Caki2 (cell line): ENCODE measurements around the gene TRIM71. TPM values are rescaled to one million over a fixed set of nuclear protein-coding genes. Genes with fewer than 3 reads are reported as not detected.
"Not testable (repeated sequence)": the region's sequence is repeated elsewhere in the genome, so short reads cannot be mapped to it uniquely, and the experiment has no call there.

Experiments
- DNase-seq: peaks from one replicate; pipeline ENCODE4 v3.0.0-alpha.2; 2015; ENCODE audit warnings: low read depth
- in situ Hi-C: cut with HindIII; loops from 2 replicates; pipeline ENCODE4 v1.10.0; 2016; ENCODE audit warnings: low sequenced_read_pairs, low pct_unique_long_range_greater_than_20kb, mixed read lengths
- total RNA-seq: library from RNA; depleted of rRNA; stranded (reverse); fragments of >200 nt; shearing (Covaris generic); gene quantifications from 2 replicates; pipeline ENCODE4 v1.2.3, GENCODE V29; 2014; ENCODE audit warnings: low replicate concordance

The TRIM71 gene
- total RNA-seq, 1 experiment from 2014 or later: not detected

- DNase-seq: no peak
- in situ Hi-C loops: no loop called here
These were observed 21.9 kb downstream of the TRIM71 start for GRCh38 chr3:32839714-32840085.

GRCh38 chr3:32840086-32840841 lies 22.5 kb downstream of the TRIM71 start:
- in situ Hi-C loops: no loop called here
- no peak for DNase-seq

GRCh38 chr3:32841341-32841740 lies 23.5 kb downstream of the TRIM71 start:
- in situ Hi-C loops: no loop called here
- DNase-seq: no peak

GRCh38 chr3:32841867-32842470 lies 24.2 kb downstream of the TRIM71 start:
- DNase-seq: no peak
- in situ Hi-C loops: no loop called here

DNA sequence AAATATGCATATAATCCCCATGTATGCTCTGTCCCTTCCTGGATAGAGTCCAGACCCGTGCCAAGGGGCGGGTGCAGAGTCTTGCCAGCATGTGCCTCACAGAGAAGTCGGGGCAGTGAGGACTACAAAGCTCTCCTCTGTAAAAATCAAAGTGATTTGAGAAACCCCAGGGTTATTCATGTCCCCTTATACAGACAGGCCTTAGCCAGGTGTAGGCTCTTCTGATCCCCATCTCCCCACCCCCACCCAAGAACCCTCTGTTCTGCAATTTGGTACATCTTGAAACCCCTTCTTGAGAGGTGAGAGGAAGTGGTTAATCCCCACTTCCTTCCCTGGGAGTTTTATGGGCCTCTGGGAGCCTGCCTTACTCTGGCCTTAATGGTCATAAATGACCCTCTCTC lies 24.7 kb downstream of the TRIM71 start:
- no peak for DNase-seq
- in situ Hi-C loops: no loop called here

GRCh38 chr3:32842987-32843386 lies 25.2 kb downstream of the TRIM71 start:
- in situ Hi-C loops: no loop called here

GRCh38 chr3:32843510-32844321 lies 25.9 kb downstream of the TRIM71 start:
- in situ Hi-C loops: no loop called here
- DNase-seq: no peak

More at GRCh38 chr3:32842987-32843386, 25.2 kb downstream of the TRIM71 start:
- no peak for DNase-seq

DNA sequence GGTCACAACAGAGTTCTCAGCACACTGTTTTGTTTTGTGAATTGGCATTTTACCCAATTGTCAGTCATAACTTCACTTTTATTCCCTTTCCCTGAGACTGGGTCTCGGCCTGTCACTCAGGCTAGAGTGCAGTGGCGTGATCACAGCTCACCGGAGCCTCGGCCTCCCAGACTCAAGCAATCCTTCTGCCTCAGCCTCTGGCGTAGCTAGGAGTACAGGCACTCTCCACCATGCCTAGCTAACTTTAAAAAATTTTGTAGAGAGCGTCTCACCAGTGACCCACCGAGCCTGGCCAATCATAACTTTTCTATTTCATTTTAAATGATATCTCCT lies 26.5 kb downstream of the TRIM71 start:
- no peak for DNase-seq
- in situ Hi-C loops: no loop called here

DNA sequence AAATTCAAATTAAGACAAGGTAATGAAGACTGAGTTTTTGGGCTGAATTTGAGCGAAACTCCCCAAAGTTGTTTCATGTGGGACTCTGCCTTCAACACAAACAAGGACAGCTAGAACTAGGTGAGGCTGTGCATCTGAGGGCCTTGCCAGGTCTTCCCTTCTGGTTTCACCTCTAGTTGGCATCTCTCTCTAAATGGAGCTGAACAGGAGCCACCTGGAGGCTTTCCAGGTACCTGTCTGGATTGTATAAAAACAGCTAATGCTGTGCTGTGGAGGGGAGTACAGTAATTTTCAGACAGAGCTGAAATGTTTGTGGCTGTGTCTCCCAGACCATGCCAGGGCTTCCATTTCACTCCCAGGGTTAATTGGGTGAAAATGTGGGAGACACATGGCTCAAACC lies 27.1 kb downstream of the TRIM71 start:
- in situ Hi-C loops: no loop called here
- no peak for DNase-seq

- DNase-seq, in situ Hi-C loops: not testable (repeated sequence)
These were observed 27.7 kb downstream of the TRIM71 start for GRCh38 chr3:32845546-32845945.

- in situ Hi-C loops: not testable (repeated sequence)
These were observed 29.2 kb downstream of the TRIM71 start for GRCh38 chr3:32847045-32847444.

DNA sequence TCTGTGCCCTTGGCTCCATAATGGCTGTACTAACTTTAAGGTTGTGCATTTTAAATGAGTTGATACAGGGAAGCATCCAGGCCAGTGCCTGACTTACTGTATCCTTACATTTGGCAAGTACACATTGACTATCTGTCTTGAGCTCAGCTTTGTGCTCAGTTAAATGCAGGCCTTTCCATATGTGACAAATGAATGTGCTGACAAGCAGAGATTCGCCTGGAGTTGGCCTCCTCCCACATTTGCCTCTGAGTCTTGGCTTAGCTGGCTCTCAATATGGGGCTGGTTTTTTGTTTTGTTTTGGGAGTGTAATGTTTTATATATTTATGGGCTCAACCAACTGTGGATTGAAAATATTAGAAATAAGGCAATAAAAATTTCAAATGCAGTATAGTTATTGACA lies 29.7 kb downstream of the TRIM71 start:
- in situ Hi-C loops: no loop called here
- no peak for DNase-seq

More at GRCh38 chr3:32847045-32847444, 29.2 kb downstream of the TRIM71 start:
- not testable (repeated sequence) for DNase-seq

DNA sequence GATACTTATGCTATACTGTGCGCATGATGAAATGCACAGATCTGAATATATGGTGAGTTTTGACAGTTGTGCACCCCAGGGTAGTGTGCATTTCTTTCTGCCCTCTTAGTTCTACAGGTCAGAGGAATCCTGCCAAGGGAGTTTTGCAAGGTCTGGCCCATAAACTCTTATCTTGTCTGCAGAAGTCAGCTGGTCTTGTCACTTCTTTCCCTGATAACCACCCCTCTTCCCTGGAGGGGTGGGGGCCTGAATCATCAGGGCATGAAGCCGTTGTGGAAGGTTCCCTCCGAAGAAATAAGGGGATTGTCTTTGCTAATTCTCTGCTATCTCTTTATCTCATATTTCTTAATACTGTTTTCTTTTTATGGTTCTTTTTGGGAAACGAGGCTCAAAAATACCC lies 30.4 kb downstream of the TRIM71 start:
- no peak for DNase-seq
- in situ Hi-C loops: no loop called here

DNA sequence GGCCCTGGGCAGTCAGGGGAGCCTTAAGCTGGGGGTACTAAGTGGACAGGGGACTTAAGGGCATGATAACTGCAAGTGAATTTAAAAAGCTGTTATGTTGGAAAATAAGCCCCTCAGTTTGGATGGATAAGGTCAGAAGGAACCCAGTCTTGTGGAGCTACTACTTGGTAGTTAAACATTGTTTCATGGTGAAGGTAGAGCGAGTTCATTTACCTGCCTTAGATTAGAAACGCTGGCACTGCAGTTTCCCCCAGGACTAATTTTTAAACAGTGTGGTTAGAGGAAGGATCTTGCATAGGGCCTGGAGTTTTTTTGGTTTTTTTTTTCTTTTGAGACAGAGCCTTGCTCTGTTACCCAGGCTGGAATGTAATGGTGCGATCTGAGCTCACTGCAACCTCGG lies 31.2 kb downstream of the TRIM71 start:
- no peak for DNase-seq
- in situ Hi-C loops: no loop called here

DNA sequence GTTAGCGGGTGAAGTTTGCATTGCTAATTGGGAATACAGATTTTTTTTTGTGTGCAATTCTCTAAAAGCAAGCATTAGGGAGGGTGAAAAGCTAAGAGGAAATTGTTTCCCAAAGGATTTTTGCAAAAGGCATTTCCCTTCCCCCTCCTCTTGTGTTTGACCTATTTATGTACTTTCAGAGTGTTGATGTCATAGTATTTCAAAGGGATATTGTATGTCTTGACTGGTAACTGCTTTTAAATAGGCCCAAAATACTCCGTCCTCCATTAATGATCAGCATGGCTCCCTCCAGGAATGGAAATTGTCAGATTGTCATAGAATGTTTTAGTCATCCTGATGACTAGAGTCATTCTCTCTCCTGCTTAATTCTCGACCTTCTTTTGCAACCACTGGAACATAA lies 32.4 kb downstream of the TRIM71 start:
- in situ Hi-C loops: no loop called here

DNA sequence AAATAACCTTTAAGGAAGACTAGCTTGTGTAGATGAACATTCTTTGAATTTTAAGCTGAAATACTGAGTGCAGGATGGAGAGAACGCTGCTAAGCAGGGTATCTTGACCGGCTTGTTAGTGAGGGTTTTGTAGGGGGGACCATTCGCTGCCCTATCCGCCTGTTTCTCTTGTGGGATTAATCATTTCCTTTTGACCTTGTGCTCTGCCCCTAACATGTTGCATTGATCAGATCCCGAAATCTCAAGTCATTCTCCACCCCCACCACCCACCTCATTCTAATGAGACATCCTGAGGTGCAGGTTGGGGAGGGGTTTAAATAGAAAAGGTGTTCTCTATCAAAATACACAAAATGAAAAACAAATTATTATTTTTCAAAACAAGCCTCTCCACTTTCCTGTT lies 32.8 kb downstream of the TRIM71 start:
- no peak for DNase-seq
- in situ Hi-C loops: no loop called here

More for the DNA sequence above, 32.4 kb downstream of the TRIM71 start:
- DNase-seq: no peak

DNA sequence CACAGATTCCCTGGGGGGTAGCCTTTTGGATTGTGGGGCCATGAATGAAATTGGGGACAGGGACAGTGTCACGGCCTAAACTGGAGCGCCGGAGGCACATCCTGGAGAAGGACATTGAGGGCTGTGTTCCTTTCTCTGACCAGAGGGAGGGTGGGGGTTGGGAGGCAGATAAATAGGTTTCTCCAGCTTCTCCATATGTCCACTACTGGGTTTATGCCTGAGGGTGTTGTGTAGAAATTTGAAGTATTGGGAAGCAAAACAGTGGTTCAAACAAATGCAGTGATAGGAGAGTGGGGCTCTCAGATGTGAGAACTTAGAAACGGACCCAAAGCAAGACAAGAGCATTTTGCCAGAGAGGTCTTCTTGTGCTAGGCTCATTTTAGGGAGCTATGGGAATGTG lies 34.3 kb downstream of the TRIM71 start:
- no peak for DNase-seq
- in situ Hi-C loops: no loop called here

GRCh38 chr3:32855350-32855953 lies 37.7 kb downstream of the TRIM71 start:
- no peak for DNase-seq
- in situ Hi-C loops: no loop called here

- in situ Hi-C loops: no loop called here
- DNase-seq: no peak
These were observed 38.6 kb downstream of the TRIM71 start for GRCh38 chr3:32856355-32856889.
